ENCODE measurements around the gene BMERB1. TPM values are rescaled to one million over a fixed set of nuclear protein-coding genes. Genes with fewer than 3 reads are reported as not detected.

Gene BMERB1
- polyA plus RNA-seq, 1 donor (not counting 4 experiments of a cell fraction or from before 2014, with no cell fraction given), result 7.8 TPM

DNA sequence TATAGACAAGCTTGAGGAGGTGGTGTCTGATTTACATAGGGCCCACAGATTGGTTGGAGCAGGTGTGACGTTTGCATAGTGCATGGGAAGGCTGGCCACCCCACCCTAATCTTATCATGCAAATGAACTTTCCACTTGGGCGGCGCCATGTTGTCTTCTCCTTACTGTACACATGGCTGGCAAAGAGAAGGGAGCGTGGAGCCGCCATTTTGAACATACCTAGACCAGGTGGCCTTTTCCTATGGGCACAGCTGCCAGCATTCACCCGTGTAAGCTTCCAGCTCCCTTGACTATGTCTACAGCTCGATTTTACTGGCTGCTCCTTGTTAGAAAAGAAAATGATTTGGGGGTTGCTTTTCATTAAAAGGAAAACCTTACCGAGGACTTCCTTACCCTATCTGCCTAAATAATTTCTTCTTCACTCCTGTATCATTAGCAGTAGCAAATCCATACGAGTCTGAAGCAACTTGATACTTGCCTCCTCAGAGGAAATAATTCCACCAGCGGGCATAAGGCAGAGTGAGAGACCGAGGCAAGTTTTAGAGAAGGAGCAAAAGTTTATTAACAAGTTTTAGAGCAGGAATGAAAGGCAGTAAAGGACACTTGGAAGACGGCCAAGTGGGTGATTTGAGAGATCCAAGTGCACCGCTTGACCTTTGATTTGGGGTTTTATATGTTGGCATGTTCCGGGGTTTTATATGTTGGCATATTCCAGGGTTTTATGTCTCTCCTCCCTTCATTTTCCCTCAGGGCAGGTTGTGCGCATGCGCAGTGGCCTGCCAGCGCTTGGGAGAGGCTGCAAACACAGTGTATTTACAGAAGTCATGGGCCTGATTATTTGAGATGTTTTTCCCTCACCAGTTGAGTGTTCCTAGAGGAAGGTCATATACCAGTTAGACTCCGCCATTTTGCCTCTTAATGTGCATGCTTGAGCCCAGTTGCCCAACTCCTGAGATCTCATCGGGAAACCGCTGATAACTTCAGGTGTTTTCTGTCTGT lies 142.9 kb downstream of the BMERB1 start:
- no peak overlapping the region for H3K4me3 ChIP-seq (ENCODE audit: control insufficient read depth in 2 of 3, extremely low read depth in 1 of 3, insufficient read depth in 2 of 3, low read depth in 1 of 3, low read length in 3 of 3)
- H4K20me1 ChIP-seq (ENCODE audit: control insufficient read depth, extremely low read depth, insufficient read depth, low read length), result no peaks in the 10 kb centered on the region
- no peak overlapping the region for H3K27ac ChIP-seq (ENCODE audit: control insufficient read depth, insufficient read depth, low read length)
- FAIRE-seq (no peak), DNase-seq (ENCODE audit: low read depth, low spot score) (no peak)
- H3K9me1 ChIP-seq (ENCODE audit: control insufficient read depth, extremely low read depth, insufficient read depth, low read length), result no peaks in the 10 kb centered on the region
- no peaks in the 10 kb centered on the region for H3K79me2 ChIP-seq (ENCODE audit: control insufficient read depth, insufficient read depth, low read length)
- H2AFZ ChIP-seq (ENCODE audit: control insufficient read depth, low read length), result no peak overlapping the region
- peaks cover 4% of the 10 kb centered on the region for H3K4me1 ChIP-seq (ENCODE audit: control insufficient read depth, extremely low read depth, insufficient read depth, low read length)
- H3K27me3 ChIP-seq (ENCODE audit: control insufficient read depth, extremely low read depth, insufficient read depth, low read length), result no peaks in the 10 kb centered on the region
- no peaks in the 10 kb centered on the region for H3K9me3 ChIP-seq (ENCODE audit: control insufficient read depth, low read depth, low read length)
- H3K9ac ChIP-seq (ENCODE audit: control insufficient read depth, extremely low read depth, insufficient read depth, low read length), result no peak overlapping the region
- H3K36me3 ChIP-seq (ENCODE audit: control insufficient read depth in 2 of 2, extremely low read depth in 1 of 2, insufficient read depth in 2 of 2, low read length in 2 of 2), result no peaks in the 10 kb centered on the region
- no peak overlapping the region for H3K4me2 ChIP-seq (ENCODE audit: control insufficient read depth, extremely low read depth, insufficient read depth, low read depth, low read length)
- no peak for TF ChIP-seq EZH2 (IDR thresholded peaks at IDR 0.05; ENCODE audit: low read length)
- TF ChIP-seq, protein P1, sequence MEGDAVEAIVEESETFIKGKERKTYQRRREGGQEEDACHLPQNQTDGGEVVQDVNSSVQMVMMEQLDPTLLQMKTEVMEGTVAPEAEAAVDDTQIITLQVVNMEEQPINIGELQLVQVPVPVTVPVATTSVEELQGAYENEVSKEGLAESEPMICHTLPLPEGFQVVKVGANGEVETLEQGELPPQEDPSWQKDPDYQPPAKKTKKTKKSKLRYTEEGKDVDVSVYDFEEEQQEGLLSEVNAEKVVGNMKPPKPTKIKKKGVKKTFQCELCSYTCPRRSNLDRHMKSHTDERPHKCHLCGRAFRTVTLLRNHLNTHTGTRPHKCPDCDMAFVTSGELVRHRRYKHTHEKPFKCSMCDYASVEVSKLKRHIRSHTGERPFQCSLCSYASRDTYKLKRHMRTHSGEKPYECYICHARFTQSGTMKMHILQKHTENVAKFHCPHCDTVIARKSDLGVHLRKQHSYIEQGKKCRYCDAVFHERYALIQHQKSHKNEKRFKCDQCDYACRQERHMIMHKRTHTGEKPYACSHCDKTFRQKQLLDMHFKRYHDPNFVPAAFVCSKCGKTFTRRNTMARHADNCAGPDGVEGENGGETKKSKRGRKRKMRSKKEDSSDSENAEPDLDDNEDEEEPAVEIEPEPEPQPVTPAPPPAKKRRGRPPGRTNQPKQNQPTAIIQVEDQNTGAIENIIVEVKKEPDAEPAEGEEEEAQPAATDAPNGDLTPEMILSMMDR (optimal IDR thresholded peaks at IDR 0.05 in 1 of 3, IDR thresholded peaks at IDR 0.05 in 1 of 3, conservative IDR thresholded peaks at IDR 0.05 in 1 of 3; ENCODE audit: extremely low read depth in 1 of 3, insufficient read depth in 2 of 3, low read length in 3 of 3), result no peak
- dilution Hi-C loops (cut with MboI; ENCODE audit: extremely low pct_ligation_motif_present, low sequenced_read_pairs), result no loop called here

DNA sequence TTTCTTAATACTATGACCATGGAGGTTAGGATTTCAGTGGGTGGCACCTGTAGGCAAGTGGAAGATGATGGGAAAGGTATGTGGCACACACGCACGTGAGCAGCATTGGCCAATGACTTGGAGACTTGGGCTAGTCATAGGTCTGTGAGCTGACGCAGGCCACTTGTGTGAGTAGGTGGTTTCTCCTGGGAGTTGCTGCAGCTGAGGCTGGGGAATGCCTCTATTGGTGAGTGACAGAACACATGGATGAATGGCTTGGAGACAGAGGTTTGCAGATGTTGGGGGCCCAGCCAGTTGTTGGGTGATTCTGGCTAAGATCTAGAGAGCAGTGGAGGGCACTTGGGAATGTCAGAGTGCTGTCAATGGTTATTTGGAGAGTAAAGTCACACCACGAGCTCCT lies 144.4 kb downstream of the BMERB1 start:
- no peaks in the 10 kb centered on the region for H3K9me1 ChIP-seq (ENCODE audit: control insufficient read depth, extremely low read depth, insufficient read depth, low read length)
- no peaks in the 10 kb centered on the region for H3K27me3 ChIP-seq (ENCODE audit: control insufficient read depth, extremely low read depth, insufficient read depth, low read length)
- no peaks in the 10 kb centered on the region for H4K20me1 ChIP-seq (ENCODE audit: control insufficient read depth, extremely low read depth, insufficient read depth, low read length)
- no peak overlapping the region for H3K4me3 ChIP-seq (ENCODE audit: control insufficient read depth in 2 of 3, extremely low read depth in 1 of 3, insufficient read depth in 2 of 3, low read depth in 1 of 3, low read length in 3 of 3)
- DNase-seq (ENCODE audit: low read depth, low spot score) (no peak), FAIRE-seq (no peak)
- H3K79me2 ChIP-seq (ENCODE audit: control insufficient read depth, insufficient read depth, low read length), result no peaks in the 10 kb centered on the region
- no peaks in the 10 kb centered on the region for H3K9me3 ChIP-seq (ENCODE audit: control insufficient read depth, low read depth, low read length)
- H3K4me1 ChIP-seq (ENCODE audit: control insufficient read depth, extremely low read depth, insufficient read depth, low read length), result peaks cover 4% of the 10 kb centered on the region
- no peak overlapping the region for H3K9ac ChIP-seq (ENCODE audit: control insufficient read depth, extremely low read depth, insufficient read depth, low read length)
- dilution Hi-C loops (cut with MboI; ENCODE audit: extremely low pct_ligation_motif_present, low sequenced_read_pairs), result no loop called here
- no peak overlapping the region for H2AFZ ChIP-seq (ENCODE audit: control insufficient read depth, low read length)
- H3K27ac ChIP-seq (ENCODE audit: control insufficient read depth, insufficient read depth, low read length), result no peak overlapping the region
- TF ChIP-seq, protein P1 (optimal IDR thresholded peaks at IDR 0.05 in 1 of 3, IDR thresholded peaks at IDR 0.05 in 1 of 3, conservative IDR thresholded peaks at IDR 0.05 in 1 of 3; ENCODE audit: extremely low read depth in 1 of 3, insufficient read depth in 2 of 3, low read length in 3 of 3), result no peak
- TF ChIP-seq EZH2 (IDR thresholded peaks at IDR 0.05; ENCODE audit: low read length), result no peak
- no peak overlapping the region for H3K4me2 ChIP-seq (ENCODE audit: control insufficient read depth, extremely low read depth, insufficient read depth, low read depth, low read length)
- no peaks in the 10 kb centered on the region for H3K36me3 ChIP-seq (ENCODE audit: control insufficient read depth in 2 of 2, extremely low read depth in 1 of 2, insufficient read depth in 2 of 2, low read length in 2 of 2)

Data from keratinocyte (primary cell).